ENCODE results near the gene LYSMD1.
A peak's percentile ranks its signal among the peaks of the same experiment; 100 is the strongest.

LYSMD1 gene

DNA sequence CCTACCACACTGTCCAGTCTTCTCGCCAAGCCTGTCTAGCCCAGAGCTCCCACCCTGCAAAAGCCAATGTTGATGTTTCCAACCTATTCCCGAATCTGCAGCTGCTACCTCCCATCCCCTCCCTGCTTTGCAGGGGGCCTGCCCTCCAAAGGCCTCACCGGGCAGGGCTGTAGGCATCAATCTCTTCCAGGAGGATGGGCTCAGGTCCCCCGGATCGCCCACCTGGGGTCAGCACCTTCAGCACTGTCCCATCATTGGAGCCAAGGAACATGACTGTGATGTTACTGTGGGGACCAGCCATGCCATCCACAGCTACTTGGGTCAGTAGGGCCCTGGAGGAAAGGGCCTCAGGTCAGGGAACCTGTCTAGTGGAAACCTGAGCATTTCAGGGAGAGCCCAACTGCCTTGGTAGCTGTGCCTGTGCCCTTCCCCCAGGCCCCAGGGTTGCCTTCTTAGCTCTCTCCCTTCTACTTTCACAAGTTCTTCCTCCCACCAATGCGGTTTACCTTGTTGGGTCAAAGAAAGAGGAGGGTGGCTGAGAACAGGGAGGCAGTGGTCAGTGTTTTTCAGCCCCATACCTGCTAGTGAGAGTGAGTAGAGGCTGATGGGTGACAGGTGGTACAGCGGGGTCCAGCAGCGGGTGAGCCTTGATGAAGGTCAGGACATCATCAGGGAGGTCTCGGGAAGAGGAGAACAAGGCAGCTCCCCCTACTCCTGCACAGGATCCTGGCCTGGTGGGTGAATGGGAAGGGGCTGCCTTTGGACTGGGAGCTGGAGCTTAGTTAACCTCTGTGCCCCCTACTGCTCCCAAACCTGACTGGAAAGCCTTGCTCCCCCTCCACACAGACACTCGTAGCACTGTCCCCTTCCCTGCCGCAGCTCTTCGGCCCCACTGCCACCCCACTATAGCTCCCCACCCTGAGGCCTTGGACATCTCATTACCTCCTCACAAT, 30.0 kb downstream of the LYSMD1 start:
- no peak for DNase-seq

GRCh38 chr1:151134991-151135390, 30.7 kb downstream of the LYSMD1 start:
- DNase-seq = no peak

DNA sequence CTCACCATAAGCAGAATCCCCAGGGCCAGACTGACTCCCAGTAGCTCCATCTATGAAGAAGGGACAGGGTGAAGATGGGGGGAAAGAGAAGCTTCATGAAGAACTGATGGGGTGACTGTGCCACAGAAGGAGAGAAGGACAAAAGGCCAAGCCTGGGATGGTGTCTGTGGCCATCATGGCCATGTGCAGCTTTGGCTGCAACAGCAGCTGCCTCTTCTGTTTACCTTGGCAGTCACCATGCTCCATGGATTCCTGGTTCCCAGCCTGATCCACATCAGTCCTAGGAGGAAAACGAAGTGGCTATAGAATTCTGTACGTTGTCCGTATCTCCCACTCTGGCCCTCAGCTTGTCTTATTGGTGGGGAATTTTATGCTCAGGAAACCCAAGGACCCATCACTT, 31.3 kb downstream of the LYSMD1 start:
- no peak for DNase-seq

DNA sequence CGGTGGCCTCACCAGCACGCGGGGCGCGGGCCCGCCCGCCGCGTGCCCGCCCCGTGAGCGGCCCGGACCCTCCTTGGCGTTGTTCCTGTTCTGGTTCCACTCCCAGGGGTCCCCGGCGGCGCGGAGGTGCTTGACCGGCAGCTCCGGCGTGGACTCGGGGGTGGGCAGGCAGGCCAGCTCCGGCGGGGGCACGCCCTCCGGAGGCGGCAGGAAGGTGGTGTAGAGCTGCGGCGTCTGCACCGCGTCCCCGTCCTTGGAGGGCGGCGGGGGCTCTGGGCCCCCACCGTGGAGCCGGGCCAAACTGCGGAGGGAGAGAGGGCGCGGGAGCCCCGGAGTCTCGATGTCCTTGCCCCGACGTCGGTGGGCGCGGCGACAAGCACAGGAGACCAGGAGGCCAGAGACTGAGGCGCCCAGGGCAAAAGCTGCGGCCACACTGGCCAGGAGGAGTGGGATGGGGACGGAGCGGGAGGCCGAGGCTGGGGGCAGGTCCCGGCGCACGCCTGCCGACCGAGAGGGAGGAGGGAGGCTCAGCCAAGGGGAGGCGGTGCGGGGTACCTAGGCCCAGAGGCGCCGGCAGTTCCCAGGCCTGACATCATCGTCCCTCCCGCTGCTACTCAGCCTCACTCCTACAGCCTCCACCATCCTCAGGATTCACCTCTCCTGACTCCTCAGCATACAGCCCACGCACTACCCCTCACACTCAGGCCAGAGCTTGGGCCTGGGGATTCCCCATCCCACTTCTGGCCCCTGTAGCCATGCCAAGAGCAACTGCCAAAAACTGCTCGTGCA, 32.5 kb downstream of the LYSMD1 start:
- no peak for DNase-seq

- no peak for DNase-seq
Measured at GRCh38 chr1:151132335-151133017, 33.2 kb downstream of the LYSMD1 start.

DNA sequence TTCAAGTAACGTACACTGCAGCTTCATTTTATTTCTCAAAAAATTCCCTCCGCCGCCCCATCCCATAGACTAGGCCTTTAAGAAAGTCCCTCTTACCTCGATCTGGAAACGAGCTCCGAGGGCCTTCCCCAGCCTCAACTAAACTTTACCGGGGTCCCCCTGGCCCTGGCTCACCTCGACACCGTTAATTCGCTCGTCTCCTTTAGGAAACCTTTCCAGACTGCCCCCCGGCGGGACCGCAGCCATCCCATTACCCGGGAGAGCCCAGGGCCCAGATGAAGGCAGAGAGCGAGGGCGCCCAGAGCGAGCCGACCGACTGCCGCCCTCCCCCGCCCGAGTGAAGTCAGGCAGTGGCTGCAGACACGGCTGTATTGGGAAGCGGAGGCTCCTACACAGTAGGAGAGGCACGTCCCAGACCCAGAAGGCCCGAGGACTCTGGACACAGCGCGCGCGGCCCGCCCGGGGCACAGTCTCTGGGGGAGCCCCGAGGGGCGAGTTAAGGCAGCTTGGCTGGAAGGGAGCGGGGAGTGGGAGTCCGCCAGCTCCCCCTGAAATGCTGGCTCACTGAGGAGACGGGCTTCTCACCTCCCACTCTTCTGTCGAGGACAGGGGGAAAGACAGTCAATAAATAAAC, 33.9 kb downstream of the LYSMD1 start:
- no peak for DNase-seq

DNA sequence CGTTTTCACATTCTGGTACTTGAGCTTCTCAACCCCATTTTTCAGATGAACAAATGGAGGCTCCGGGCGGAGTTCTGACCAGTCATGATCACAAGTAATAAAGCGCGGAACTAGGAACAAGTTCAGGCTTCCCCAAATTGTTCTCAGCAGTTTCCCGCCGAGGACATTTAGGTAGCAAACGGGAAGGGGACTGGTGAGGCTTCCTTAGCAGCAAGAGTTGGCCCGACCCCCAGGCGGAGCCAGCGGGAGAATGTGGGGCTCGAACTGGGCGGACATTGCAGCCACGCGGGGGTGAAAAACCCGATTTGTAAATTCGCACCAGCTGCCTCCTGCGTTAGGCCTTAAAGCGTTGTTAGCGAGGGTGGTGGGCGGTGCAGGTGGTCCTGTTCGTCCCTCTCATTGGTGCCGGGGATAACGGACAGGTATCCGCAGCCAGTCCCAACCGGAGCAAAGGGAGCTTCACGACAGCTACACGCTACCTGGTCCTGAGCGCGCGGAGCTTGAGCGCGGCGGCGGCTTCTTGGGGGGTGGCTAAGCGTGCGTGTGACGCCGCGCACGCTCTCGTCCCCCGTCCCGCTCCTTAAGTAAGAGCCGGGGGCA, 34.6 kb downstream of the LYSMD1 start:
- DNase-seq = peak; percentile 69

DNA sequence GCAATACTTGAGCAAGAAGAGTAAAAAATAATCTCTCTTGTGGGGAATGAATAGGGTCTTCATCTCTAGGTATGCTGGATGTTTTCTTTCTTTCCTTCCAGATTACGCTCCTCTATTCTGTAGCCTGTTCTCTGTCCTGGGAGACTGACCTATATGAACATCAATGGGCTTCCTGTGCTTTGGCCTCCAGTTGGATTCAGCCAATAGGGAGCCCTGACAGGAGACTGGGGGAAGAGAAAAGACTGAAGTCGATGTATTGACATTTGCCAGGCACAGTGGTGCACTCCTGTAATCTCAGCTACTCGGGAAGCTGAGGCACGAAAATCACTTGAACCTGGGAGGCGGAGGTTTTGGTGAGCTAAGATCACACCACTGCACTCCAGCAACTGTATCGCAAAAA, 36.9 kb downstream of the LYSMD1 start:
- no peak for DNase-seq

- no peak for DNase-seq
Measured at GRCh38 chr1:151124763-151125403, 40.8 kb downstream of the LYSMD1 start.

GRCh38 chr1:151113877-151114276, 51.8 kb downstream of the LYSMD1 start:
- DNase-seq = no peak
